B cell (primary cell): Measurements from ENCODE around the gene CPNE2.

Experiments
- CTCF ChIP-seq: fragments of 200-600 bp; IDR thresholded peaks from one replicate; pipeline ENCODE4 v1.8.0; 2022; ENCODE audit warnings: antibody characterized with exemption, mild to moderate bottlenecking
- EZH2 ChIP-seq: IDR thresholded peaks from 2 replicates; pipeline ENCODE4 v1.6.1; 2012; ENCODE audit warnings: borderline replicate concordance, low read depth, mild to moderate bottlenecking, moderate library complexity, low read length; ENCODE audit not compliant: insufficient read depth, poor library complexity, severe bottlenecking

GRCh38 chr16:57094911-57095310, 2.5 kb downstream of the CPNE2 start:
- no peak for TF ChIP-seq CTCF
- no peak for TF ChIP-seq EZH2
